Activated gamma-delta T cell treated with anti-CD3 and anti-CD28 coated beads, Interleukin-2, amount 50 U/mL, for 16 hours (primary cell): Measurements from ENCODE around the gene SLC35F2.
A peak's percentile ranks its signal among the peaks of the same experiment; 100 is the strongest.
"Not testable (repeated sequence)": the region's sequence is repeated elsewhere in the genome, so short reads cannot be mapped to it uniquely, and the experiment has no call there.

Source experiments
- DNase-seq: peaks from one replicate; pipeline ENCODE4 v3.0.0-alpha.2; 2020; ENCODE audit warnings: low read depth

The SLC35F2 gene, protein sequence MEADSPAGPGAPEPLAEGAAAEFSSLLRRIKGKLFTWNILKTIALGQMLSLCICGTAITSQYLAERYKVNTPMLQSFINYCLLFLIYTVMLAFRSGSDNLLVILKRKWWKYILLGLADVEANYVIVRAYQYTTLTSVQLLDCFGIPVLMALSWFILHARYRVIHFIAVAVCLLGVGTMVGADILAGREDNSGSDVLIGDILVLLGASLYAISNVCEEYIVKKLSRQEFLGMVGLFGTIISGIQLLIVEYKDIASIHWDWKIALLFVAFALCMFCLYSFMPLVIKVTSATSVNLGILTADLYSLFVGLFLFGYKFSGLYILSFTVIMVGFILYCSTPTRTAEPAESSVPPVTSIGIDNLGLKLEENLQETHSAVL

DNA sequence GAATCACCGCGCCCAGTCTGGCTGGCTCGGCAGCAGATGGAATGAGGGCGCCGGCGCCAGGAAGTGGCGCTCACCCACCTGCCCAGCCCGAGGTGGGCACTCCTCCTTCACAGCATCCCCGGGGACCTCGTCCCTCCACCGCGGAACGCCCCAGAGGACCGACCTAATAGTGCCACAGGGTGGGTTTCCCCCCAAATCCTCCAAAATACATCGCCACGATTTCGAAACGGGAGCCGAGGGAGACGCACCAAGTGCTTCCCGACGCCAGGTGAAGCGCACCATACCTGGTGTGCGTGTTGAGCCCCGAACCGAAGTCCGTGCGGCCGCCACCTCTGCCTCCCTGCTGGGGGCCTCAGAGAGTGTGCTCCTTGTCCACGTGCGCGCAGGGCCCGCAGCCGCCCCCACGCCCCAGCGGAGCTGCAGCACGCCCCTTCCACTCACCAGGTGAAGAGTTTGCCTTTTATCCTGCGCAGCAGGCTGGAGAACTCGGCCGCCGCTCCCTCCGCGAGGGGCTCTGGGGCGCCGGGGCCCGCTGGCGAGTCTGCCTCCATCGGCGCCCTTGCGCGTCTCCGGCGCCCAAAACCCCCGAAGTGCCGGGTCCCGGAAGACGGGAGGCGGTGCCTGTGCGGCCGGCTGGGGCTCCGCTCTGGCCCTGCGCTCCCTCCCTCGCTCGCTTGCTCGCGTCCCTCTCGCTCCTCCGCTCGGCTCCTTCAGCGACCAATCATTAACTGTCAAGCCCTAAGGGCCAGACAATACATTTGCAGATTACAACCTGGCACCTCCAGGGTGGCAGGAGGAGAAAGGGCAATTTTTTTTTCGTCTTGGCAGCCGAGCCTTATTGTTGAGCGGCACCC, at the start of gene SLC35F2:
Gene SLC35F2 (minus strand): TSS at position 571 of the 854 bp plus-strand sequence. CDS start 20 bp downstream, at position 551.
- peak; percentile 49 for DNase-seq

DNA sequence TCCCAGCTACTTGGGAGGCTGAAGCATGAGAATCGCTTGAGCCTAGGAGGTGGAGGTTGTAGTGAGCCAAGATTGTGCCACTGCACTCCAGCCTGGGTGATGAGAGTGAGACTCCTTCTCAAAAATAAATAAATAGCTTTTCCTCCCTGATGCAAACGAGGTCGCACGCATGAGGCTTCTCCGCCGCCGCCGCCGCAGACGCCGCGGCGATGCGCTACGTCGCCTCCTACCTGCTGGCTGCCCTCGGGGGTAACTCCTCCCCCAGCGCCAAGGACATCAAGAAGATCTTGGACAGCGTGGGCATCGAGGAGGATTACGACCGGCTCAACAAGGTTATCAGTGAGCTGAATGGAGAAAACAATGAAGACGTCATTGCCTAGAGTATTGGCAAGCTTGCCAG, 49.6 kb upstream of the SLC35F2 start:
- no peak for DNase-seq

DNA sequence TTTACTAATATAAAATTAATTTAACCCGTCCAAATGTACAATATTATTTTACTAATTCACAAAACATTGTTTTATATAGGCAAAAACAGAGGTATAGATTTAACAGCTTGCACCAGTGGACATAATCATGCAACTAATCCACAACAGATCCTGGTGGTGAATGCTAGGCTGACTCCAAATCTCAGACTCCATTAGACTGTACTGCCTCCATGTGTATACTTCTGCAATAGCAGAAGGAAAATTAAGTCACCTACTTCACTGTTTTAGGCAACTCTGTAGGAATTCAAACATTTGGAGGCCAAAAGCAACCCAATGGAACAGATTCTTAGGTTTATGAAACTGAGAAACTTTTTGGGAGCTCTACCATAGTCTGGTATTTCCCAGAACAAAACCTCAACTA, 39.7 kb upstream of the SLC35F2 start:
- DNase-seq: no peak

DNA sequence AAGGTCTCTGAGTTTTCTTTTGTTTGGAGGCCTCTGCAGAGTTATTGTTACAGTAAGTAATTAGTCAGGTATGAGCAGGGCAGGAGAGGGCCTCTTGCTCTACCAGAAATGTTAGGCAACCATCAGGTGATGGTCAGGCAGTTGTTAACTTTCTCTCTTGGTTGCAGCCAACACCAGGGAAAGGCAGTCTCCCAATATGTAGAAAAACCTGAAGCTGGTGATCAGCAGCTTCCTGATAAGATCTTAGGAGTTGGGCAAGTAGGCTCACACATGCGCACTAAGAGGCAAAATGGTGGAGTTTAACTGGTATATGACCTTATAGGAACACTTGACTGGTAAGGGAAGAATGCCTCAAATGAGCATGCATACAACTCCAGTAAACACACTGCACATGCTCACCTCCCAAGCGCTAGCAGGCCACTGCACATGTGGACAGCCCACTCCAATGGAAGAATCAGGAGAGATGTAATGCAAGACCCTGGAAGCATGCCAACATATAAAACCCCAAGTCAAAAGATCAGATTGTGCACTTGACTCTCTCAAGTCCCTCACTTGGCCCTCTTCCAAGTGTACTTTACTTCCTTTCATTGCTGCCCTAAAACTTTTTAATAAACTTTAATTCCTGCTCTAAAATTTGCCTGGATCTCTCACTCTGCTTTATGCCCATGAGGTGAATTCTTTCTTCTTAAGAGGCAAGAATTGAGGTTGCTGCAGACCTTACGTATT, 23.7 kb upstream of the SLC35F2 start:
- DNase-seq: no peak

DNA sequence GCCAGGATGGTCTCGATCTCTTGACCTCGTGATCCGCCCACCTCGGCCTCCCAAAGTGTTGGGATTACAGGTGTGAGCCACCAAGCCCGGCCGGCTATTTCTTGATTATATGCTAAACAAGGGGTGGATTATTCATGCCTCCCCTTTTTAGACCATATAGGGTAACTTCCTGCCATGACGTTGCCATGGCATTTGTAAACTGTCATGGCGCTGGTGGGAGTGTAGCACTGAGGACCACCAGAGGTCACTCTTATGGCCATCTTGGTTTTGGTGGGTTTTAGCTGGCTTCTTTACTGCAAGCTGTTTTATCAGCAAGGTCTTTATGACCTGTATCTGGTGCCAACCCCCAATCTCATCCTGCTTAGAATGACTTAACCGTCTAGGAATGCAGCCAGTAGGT, 22.9 kb upstream of the SLC35F2 start:
- DNase-seq: not testable (repeated sequence)

DNA sequence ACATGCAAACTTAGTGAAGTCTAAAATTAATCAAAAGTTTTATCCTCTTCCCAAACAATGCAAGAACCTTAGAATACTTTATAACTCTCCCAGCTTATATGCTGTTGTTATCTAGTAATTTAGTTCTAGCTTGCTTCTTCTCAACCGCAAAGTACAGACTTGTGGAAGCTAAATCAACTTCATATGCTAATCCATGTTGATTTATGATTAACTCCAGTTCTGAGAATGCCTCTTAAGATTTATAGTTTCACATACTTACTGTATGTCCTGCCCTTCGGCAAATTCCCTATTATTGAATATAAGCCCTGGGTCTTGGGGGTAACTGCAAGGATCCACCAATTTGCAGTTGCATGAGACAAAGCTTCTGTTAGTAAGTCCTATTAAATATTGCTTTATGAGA, 17.6 kb upstream of the SLC35F2 start:
- DNase-seq: no peak

DNA sequence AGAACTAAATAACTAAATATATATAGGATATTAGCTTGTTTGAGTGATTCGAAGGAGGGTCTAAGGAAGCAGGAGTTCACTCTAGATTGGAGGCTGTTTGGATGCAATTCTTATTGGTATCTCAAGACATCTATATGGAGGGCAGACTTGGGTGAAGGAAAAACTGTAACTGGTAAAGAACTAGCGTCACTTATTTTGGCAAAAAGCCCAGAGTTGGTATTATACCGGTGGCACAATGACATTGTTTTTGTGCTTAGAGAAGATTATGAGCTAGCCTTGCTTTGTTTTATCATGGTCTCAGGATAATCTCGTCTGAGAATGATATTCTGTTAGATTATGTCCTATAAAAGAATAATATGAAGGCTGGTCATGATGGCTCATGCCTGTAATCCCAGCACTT, 6.0 kb upstream of the SLC35F2 start:
- no peak for DNase-seq

DNA sequence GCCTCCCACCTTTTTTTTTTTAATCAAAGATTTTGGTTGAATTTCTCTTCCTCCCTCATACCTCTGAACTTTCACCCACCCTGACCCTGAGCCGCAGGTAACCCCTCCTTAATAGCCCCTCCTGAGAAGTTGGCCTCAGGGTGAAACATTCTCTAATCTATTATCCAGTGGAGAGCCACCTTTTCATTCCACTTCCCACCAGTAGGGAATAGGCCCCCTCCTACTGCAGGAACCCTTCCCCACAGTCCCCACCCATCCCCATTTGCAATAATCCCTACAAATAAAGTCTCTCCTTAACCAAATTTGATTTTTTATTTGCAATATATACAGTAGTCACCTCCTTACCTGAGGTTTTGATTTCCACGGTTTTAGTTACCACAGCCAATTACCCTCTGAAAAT, 2.1 kb upstream of the SLC35F2 start:
- DNase-seq: no peak

DNA sequence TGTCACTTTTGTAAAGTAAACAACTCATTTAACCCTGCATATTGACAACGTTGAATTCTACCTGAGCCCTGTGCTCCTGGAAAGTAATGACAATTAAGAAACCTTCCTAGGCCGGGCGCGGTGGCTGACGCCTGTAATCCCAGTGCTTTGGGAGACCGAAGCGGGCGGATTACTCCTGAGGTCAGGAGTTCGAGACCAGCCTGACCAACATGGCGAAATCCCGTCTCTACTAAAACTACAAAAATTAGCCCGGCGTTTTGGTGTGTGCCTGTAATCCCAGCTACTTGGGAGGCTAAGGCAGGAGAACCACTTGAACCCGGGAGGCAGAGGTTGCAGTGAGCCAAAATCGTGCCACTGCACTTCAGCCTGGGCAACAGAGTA, 1.6 kb upstream of the SLC35F2 start:
- DNase-seq: not testable (repeated sequence)

DNA sequence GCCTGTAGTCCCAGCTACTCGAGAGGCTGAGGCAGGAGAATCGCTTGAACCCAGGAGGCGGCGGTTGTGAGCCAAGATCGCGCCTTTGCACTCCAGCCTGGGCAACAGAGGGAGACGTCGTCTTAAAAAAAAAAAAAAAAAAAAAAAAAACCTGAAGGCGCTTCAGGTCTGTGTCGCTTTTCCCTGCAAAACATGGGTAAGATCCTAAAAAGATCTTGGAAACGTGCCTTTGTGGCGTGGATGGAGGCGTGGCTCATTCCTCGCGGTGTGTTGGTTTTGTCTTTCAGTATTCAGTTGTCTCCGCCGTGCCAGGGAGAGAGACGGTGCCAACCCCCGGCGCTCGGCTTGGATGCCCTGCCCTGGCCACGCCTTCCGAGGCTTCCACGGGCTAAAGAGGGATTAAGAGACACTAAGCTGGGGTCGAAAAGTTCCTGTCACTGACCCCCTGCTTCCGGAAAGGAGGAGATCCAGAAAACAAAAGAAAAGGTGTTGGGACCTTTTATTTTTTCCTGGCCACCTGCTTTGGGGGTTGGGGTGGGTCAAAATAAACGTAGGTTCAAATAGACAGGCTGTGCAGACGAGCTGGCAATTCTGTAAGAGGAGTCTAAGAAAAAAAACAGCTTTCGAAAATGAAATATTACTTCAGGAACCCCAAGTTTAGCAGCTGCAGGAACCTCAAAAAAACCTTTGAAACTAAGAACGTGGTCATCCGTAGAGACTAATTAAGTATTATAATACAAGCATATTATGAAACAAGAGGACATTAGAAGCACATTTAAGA, 1.1 kb upstream of the SLC35F2 start:
- no peak for DNase-seq

DNA sequence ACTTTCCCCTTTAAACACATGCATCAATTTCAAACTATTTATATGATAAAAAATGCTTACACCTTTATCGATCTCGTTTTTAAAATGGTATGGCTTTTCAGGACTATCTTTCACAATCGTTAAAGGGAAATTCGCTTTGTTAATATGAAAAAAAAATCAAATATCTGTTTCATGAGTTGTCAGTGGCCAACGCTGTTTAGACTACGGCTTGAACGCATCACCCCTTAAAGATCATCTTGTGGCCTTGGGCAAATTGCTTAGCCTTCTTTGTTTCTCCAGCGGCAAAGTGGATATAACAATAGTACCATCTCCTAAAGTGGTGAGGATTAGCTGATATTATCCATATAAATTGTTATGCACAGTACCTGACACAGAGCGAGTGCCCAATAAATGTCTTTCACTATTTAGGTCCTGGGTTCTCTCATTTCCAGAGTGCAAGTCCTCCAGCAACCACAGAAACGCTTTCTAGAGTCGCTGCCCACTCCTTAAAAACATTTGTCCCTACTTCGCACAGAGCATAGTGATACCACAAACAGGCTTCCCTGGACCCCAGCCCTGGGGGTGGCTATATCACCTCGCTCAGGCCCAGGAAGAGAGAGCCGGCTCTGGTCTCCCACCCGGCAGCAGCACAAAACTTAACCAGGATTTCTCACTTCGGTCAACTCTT, 904 bp downstream of the SLC35F2 start:
- DNase-seq: no peak

DNA sequence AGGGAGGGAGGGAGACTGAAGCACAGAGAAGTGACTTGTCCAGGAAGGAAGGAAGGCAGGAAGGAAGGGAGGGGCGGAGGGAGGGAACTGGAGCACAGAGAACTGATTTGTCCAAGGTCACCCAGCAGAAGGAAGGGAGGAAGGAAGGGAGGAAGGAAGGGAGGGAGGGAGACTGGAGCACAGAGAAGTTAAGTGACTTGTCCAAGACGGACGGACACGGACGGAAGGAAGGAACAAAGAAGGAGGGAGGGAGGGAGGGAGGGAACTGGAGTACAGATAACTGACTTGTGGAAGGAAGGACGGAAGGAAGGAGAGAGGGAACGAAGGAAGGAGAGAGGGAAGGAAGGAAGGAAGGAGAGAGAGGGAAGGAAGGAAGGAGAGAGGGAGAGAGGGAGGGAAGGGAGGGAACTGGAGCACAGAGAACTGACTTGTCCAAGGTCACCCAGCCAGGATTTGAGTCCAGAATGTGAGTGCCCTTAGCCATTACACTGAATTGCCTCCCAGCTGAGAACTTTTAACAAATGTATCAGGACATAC, 1.5 kb downstream of the SLC35F2 start:
- no peak for DNase-seq

DNA sequence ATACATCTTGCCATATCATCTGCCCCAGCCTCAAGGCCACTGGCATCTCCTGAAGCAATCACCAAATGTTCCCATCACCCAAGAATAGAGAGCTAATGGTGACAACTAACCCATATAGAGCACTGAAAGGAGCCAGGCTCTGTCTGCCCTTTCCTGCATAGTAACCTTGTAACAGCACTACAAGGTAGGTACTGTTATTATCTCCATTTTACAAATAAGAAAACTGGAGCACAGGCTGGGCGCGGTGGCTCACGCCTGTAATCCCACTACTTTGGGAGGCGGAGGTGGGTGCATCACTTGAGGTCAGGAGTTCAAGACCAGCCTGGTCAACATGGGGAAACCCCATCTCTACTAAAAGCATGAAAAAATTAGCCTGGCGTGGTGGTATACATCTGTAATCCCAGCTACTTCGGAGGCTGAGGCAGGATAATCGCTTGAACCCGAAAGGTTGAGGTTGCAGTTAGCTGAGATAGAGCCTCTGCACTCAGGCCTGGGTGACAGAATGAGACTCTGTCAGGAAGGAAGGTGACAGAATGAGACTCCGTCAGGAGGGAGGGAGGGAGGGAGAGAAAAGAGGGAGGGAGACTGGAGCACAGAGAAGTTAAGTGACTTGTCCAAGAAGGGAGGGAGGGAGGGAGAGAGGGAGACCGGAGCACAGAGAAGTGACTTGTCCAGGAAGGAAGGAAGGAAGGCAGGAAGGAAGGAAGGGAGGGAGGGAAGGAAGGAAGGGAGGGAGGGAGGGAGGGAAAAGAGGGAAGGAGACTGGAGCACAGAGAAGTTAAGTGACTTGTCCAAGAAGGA, 2.2 kb downstream of the SLC35F2 start:
- no peak for DNase-seq

DNA sequence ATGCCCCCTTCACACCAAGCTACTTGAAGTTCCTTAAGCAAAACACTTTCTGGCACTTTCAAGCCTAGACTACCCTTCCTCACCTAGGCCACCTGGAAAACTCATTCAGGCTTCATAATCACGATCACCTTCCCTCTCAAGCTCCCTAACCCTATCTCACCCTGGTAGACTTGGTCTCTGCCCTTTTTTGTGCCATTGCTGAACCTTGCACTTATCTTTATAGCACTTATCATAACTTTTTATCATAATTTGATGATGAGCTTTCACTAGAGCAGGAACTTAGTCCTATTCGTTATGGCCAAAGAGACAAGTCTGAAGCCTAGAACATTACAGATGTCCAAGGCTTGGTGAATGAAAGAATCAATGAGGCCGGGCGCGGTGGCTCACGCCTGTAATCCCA, 5.5 kb downstream of the SLC35F2 start:
- no peak for DNase-seq

DNA sequence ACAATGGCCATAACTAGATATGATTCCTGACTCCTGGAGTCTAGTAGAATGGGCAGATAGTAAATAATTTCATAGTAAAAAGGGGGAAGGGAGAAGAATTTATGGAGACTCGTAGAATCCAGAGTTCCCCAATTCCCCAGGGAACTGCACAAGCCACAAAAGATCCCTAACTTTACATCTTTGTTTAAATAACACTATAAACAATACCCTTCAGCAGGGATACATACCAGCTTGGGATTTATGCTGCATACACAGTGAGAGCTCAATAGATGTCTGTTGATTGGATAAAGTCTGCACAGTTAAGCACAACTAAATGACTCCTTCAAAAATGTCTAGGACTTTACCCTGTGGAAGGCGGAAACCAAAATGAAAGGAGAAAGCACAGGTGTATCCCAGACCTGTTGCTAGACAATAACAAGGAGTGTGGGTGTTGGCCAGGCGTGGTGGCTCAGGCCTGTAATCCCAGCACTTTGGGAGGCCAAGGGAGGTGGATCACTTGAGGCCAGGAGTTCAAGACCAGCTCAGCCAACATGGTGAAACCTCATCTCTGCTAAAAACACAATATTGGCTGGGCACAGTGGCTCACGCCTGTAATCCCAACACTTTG, 6.8 kb downstream of the SLC35F2 start:
- no peak for DNase-seq

DNA sequence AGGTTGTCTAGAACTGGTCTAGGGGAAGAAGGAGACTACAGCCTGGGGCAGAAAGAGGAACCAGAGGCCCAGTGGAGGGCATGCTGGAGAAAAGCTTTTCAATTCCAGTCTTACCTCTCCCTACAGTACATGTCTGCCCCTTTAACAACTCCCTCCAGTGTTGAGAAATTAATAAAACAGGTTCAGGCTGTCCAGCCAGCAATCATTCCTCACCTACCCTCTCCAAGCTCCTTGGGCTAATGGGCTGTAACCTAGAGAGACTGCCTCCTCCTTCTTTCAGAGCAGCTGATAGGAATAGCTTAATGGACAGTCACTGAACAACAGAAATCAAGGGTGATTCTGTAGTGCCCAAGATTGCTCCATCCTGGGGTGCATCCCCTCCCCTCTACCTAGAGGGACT, 8.8 kb downstream of the SLC35F2 start:
- no peak for DNase-seq

DNA sequence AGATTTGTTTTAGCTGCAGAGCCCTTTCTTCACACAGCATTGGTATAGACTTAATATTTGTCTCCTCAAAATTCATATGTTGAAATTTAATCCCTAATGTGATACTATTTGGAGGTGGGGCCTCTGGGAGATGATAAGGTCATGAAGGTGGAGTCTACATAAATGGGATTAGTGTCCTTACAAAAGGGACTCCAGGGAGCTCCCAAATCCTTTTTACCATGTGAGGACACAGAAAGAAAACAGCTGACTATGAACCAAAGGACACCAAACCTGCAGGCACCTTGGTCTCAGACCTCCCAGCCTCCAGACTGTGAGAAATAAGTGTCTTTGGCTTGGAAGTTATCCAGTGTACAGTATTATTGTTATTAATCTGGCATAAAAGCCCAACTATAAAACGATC, 10.2 kb downstream of the SLC35F2 start:
- no peak for DNase-seq

DNA sequence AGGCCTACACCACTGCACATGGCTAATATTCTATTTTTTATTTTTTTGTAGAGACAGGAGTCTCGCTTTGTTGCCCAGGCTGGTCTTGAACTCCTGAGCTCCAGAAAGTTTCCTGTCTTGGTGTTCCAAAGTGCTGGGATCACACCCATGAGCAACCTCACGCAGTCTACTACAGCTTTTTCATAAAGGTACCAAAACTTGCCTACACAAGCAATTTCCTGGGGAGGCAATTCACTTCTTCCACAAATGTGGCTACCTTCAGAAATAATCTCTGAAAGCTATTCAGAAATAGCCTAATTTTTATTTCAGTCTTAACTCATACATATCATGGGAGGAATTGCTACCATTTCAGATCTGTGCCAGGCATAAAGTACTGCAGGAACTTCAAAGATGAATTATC, 11.4 kb downstream of the SLC35F2 start:
- DNase-seq: no peak

DNA sequence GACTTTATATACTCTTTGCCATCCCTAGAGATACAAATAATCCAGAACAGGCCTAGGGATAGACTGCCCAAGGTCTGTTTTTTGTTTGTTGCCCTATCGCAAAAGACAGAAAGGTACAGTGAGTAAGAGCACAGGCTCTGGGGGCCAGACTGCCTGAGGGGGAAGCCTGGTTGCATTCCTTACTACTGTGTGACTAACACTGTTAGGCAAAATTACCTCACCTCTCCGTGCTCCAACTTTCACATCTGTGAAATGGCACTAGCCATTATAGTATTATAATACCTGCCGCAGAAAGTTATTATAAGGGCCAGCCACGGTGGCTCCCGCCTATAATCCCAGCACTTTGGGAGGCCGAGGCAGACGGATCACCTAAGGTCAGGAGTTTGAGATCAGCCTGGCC, 14.5 kb downstream of the SLC35F2 start:
- no peak for DNase-seq
